GM21717 (cell line): ENCODE measurements around the gene ERVK3-1.

Experiments
- ATAC-seq: cut with Tn5 transposase; IDR thresholded peaks from one replicate; pipeline ENCODE4 v1.9.1; 2021; ENCODE audit warnings: mild to moderate bottlenecking, moderate library complexity; ENCODE audit not compliant: unreplicated experiment

Gene ERVK3-1

GRCh38 chr19:58357481-58358145 lies 52.4 kb downstream of the ERVK3-1 start:
- ATAC-seq: no peak

GRCh38 chr19:58361900-58362271 lies 56.7 kb downstream of the ERVK3-1 start:
- ATAC-seq: no peak

- ATAC-seq: peak; percentile 81
These were observed 57.3 kb downstream of the ERVK3-1 start, which contains the start of gene ZNF497 for GRCh38 chr19:58362272-58362994. ZNF497 (minus strand) TSS chr19:58362751; CDS start chr19:58357635, 5,116 bp downstream.

GRCh38 chr19:58364146-58364545 lies 59.0 kb downstream of the ERVK3-1 start:
- no peak for ATAC-seq
